GM18517 (cell line): ENCODE measurements around the gene PHF20.
"Not testable (repeated sequence)": the region's sequence is repeated elsewhere in the genome, so short reads cannot be mapped to it uniquely, and the experiment has no call there.

Source experiments
- ATAC-seq: cut with Tn5 transposase; IDR thresholded peaks from one replicate; pipeline ENCODE4 v1.9.1; 2021; ENCODE audit warnings: mild to moderate bottlenecking, moderate library complexity; ENCODE audit not compliant: unreplicated experiment

Gene PHF20

DNA sequence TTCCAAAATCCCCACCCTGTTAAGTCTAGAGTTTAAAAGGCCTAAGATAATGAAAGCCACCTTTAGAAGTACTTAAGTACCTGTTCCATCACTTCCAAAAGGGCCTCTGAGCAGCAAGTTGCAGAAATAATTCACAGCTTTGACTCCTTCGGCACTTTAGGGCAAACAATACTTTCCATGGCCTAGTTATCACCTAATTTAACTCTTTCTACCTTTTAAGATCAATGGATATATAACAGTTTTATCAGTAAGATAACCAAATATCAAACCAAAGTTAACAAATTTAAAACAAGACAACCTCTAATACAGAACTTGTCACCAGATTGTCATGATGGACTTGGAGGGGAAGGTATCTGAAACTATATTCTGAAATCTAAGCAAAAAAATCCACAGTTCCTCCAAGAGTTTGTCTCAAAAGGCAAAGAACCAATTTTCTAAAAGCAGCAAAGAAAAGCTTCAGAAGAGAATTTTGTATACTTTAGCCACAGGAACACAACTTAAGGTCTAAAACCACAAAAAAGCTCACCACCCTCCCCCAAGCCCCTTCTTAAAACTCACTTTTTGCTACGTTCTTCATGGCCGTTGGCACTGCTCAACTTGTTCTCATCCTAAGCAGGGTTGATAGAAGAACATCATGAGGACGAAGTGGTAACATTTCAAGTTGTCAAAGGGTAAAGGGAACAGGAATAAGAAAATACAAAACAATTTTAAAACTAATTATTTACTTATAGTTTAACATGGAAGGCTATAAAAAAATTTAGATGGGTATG lies 33.2 kb upstream of the PHF20 start:
- no peak for ATAC-seq

DNA sequence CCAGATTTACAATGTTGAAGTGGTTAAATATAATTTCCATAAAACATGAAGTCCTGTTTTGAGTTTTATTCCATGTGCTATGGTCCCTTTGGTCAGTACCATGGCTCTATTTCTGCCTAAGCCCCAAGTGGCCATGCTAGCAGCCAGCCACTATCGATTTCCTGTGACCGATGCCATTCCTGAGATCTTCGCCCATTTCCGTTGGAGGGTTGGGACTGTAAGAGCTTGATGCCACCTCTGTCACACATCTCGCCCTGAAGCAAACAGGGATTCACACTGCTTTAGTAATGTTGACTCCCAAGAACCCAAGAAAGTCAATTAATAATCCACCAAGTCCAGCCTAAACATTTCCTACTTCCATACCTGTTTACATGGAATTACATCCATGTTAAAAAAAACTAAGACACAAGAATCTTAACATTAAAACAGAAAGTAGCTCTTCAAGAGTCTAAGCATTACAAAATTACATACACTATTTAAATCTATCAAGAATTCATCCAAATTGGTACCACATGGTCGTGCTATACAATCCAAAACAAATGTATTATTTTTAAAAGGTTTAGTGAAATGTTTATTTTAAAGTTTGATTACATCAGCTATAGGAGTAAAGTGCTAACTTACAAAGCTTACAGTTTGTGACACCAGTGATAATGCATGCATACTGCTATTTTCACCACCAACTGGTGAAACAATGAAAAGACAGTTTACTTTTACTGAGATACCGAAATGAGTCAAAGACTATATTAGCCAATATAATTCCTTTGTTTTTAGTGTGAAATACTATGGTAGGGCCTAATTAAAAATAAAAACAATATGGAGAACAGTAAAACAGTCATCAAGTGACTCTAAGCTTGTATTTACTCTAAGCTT lies 32.3 kb upstream of the PHF20 start:
- no peak for ATAC-seq

DNA sequence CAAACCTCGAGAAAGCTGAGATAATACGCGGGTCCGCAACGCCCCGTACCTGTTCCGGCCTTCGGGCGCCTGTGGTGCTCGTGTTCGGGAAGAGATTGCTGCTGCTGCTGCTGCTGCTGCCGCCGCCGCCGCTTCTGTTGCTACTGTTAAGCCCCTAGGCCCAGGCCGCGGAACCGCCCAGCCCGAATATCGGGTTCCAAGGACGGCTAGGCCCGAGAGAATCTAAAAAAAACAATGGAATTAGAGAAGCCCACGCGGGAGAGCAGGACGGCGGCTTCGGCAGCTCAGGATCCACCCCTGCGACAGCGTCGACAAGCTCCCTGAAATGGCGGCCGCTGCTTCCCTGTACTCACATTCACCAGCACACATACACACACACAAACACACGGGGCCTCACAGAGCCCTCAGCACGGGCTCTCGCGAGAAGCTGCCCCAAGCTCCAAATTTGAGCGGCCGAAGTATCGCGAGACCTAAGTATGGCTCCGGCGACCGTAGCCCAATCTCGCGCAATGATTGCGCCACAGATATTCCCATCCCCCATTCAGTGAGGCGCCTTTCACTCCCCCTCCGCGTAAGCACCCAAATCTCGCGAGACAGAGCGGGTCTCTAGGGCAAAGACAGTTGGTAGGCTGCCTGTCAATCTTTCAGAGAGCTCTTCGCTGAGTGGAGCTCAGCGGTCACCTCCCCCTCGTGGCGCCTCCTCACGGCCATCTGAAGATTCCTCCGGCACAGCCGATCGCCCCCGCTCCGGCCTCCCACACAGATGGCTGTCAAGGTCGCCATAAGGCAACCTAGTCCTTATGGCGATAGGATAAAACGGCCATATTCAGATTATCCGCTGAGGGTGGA lies 29.7 kb upstream of the PHF20 start, which contains the start of gene RBM39:
Gene RBM39, minus strand, starts transcription at position 369 of the 849 bp plus-strand sequence. CDS start 1,386 bp downstream, outside the sequence.
- ATAC-seq, result peak; percentile 85

DNA sequence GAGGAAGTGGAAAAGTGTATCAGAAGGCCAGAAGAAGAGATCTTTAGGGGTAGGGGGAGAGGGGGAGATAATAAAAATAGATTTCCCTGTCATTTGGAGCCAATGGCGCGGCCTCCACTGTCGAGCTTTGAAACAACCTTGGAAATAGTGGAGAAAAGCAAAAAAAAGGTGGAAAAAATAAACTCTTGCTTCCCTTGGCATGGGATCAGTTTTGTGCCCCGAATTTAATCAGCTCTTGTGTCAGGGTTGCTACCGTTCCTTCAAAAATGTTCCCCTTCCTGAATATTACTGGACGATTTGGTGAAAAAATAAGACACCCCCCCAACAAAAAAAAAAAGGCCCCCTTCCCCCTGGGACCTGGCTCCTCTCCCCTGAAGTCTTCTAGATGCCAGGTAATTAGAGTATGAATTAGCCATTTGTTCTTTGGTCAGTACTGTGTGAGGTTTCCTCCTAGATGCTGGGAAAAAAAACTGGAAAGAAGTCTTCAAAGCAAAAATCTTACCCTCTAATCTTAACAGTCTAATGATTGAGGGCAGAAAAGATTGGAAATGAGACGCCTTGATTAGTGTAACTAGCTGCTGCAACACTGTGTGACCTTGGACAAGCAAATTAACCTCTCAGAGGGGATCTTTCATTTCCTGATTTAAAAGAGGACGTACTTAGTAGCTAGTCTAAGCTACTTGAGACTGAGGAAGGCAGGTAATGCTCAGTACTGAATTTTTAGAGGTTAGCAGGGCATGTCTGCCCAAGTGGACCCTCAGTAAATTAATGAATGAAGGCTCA lies 28.9 kb upstream of the PHF20 start:
- no peak for ATAC-seq

DNA sequence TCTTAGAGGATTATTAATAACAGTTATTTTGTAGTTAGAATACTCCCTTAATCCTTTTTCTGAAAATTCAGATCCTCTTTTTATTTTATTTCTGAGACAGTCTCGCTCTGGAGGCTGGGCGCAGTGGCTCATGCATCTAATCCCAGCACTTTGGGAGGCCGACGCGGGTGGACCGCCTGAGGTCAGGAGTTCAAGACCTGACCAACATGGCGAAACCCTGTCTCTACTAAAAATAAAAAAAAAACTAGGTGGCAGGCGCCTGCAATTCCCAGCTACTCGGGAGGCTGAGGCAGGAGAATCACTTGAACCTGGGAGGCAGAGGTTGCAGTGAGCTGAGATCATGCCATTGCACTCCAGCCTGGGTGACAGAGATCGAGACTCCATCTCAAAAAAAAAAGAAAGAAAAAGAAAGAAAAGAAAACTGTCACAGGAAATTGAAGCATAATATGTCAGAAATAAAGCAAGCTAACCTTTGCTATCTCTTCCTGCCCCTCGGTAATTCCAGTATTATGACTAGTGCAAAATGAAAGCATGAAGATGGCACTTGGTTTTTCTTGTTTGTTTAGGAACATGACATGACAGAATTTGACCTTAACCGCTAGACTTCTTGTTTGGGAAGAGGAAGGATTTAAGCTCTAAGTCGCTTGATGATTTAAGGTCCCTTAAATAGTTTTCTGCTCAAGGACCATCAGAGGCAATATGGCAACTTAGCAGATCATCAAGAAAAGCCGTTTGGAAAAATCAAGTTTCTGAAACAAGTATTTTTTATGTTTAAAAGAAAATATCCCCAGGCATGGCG lies 27.9 kb upstream of the PHF20 start:
- ATAC-seq, result no peak

DNA sequence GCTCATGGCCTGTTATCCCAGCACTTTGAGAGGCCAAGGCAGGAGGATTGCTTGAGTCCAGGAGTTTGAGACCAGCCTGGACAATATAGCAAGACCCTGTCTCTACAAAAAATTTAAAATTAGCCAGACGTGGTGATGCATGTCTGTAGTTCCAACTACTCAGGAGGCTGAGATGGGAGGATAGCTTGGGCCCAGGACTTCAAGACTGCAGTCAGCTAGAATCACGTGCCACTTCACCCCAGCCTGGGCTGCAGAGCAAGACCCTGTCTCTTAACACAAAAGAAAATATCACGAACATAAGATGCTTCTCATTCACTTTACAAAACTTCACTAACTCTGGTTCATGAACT lies 27.3 kb upstream of the PHF20 start:
- not testable (repeated sequence) for ATAC-seq

DNA sequence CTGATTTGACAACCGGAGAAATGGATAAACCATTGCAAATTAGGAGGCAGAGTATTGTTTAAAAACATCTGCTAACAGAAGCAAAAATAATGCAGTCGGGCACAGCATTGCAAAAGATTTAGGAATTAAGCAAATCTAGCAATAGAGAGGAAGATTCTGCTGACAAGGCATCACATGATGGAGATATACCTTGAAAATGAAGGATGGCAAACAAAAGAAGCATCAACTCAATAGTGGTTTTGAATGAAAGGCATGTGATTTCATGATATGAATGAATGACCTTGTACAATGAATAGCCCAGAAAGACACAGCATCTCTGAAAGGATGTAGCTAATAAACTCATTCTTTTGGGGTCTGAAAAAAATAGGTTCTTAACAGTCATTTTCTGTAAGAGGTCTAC lies 21.2 kb upstream of the PHF20 start:
- ATAC-seq, result no peak

DNA sequence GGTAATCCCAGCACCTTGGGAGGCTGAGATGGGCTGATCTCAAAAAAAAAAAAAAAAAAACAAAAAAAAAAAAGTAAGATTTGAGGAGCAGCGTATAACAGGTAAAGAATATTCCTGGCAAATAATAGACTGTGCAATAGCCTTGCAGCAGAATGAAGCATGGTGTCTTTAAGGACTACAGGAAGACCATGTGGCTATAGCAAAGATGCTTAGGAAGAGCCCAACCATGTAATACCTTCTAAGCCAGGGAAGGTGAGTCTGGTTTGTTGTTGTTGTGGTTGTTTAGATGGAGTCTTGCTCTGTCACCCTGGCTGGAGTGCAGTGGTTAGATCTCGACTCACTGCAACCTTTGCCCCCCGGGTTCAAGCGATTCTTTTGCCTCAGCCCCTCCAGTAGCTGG lies 15.4 kb upstream of the PHF20 start:
- ATAC-seq, result no peak

DNA sequence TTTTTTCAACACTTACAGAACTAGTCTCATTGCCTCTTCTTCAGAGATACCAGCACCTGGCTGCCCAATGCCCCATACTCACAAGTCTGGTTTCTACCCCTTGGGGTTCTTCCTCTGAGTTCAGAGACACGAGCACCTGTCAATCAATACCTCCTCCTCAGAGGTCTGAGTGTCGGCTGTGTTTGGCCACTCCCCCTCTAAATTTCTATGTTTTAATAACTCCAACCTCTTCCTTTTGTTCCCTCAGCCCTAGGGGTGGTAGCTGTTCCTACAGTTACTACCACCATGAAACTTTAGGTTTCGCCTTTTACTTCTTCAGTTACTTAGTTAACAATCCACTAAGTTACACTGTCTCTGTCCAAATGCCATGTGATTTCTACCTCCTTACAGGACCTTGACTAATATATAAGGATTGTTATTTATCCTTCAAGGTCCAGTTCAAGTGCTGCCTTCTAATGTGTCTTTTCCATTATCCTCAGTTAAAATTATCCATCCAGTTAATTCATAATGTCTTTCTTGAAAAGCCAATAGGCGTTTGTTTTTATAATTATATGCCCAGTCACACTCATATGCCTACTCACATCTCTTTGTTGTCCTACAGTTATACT lies 14.6 kb upstream of the PHF20 start:
- no peak for ATAC-seq

DNA sequence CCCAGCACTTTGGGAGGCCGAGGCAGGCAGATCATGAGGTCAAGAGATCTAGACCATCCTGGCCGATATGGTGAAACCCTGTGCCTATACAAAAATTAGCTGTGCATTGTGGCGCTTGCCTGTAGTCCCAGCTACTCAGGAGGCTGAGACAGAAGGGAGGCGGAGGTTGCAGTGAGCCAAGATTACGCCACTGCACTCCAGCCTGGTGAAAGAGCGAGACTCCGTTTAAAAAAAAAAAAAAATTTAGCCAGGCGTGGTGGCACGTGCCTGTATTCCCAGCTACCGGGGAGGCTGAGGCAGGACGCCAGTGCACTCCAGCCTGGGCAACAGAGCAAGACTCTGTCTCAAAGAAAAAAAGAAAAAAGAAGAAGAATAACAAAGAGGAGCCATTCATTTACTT lies 10.3 kb upstream of the PHF20 start:
- not testable (repeated sequence) for ATAC-seq

DNA sequence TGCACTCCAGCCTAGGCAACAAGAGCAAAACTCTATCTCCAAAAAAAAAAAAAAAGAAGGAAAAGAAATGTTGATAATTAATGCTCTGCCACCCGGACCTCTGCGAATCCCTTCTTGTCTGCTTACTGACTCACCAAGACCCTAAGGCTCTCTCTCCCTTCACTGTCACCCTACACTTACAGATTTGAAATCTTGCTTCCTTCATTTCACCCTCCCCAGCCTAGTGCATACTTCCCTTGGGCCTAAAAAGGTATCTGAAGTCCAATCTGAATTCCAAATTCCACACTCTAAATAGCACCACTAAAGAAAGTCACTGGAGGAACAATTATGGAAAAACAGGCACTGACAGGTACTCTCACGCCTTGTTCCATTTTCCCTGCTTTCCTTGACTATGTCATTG lies 9.4 kb upstream of the PHF20 start:
- no peak for ATAC-seq

DNA sequence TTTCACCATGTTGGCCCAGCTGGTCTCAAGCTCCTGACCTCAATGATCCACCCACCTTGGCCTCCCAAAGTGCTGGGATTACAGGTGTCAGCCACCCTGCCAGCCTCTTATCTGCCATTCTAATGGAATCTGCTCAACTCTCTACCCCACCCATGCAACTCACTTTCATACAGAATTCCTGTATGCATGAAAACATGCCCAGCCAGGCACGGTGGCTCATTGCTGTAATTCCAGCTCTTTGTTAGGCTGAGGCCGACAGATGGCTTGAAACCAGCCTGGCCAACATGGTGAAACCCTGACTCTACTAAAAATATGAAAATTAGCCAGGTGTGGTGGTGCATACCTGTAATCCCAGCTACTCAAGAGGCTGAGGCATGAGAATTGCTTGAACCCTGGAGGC lies 6.9 kb upstream of the PHF20 start:
- not testable (repeated sequence) for ATAC-seq

DNA sequence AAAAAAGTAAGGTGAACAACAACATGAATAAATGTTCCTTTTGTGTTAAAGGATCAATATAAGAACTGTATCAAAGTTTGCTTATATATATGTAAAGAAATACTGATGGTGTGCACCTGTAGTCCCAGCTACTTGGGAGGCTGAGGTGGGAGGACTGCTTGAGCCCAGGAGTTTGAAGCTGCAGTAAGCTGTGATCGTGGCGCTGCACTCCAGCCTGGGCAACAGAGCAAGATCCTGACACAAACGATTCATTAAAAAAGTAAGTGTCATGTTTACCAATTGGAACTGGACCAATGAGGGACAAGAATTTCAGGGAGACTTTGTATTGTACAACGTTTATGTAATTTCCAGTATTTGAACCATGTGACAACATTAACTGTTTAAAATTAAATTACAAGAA lies 5.0 kb upstream of the PHF20 start:
- ATAC-seq, result no peak

DNA sequence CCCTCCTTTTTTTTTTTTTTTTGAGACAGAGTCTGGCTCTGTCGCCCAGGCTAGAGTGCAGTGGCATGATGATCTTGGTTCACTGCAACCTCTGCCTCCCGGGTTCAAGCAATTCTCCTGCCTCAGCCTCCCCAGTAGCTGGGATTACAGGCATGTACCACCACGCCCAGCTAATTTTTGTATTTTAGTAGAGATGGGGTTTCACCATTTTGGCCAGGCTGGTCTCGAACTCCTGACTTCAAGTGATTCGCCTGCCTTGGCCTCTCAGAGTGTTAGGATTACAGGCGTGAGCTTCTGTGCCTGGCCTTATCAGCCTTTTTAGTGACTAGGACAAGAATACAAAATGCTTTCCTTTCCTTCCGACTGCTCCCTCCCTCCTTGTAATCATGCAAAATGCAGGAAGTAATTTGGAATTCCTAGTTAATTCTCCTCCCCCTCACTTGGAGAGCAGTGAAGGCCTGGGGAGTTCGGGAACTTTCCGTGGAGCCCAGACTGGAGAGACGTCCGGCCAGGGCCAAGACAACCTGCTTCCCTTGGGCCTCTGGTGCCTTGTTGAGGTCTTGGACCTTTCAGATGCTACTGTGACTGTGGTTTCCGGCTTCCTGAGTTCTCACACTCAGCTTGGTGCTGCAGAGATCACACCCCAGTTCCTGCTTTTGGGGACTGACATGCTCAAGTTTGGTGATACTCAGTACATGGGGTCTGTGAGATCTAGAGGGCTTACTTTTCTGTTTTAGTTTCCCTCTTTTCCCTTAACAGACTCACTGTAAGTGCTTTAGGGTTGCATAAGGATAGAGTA lies 3.9 kb upstream of the PHF20 start:
- peak; percentile 61 for ATAC-seq

DNA sequence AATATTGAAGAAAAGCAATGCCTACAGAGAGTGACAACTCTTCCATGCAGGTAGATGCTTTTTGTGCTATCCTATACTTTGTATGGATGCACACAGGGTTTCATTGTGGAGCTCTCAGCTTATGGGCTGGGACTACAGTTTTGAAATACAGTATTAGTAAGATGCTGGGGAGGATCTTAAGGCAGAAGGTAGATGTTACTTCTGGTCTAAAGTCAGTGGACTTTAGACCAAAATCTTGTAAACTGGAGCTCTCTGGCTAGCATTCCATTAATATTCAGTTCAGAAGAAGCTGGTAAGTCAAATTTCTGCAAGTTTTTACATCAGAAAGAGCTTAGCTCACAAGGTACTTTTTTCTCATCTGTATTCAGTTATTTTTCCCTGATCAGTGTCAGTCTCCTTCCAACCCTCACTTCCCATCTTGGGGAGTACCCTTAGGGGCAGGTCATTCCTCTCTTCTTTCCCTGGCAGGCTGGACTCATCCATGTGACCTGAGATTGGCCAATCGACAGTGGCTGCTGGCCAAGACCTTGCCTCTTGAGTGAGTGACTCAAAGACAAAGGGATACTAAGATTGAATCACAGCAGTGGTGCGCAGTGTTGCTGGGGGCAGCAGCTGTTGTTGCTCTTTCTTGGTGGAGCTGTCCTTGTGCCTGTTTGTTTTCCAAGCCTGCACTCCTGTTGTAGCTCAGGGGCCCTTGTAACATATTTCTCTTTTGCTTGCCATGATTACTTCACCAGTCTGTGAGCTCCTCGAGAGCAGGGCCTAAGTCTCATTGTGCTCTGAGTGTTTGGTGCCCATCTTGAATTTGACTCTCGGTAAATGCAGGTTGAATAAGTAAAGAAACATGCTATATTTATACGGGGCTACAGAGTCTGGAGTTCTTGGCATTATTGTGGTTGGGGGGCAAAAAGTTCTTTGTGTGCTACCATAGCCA lies 2.8 kb upstream of the PHF20 start:
- ATAC-seq, result no peak

DNA sequence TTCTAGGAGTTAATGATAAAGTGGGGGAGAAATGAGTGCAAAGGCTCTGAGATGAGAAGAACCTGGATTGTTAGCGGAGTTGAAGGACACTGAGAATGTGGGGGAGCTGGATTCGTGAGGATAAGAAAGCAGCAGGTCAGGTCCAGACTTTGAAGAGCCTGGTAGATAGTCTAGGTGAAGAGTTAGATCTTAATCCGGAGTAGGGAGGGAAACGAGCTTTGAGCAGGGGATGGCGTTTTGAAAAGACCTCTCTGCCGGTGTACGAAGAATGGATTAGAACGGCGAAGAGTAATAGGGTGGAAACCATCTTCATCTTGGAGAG lies 487 bp upstream of the PHF20 start:
- ATAC-seq, result no peak

DNA sequence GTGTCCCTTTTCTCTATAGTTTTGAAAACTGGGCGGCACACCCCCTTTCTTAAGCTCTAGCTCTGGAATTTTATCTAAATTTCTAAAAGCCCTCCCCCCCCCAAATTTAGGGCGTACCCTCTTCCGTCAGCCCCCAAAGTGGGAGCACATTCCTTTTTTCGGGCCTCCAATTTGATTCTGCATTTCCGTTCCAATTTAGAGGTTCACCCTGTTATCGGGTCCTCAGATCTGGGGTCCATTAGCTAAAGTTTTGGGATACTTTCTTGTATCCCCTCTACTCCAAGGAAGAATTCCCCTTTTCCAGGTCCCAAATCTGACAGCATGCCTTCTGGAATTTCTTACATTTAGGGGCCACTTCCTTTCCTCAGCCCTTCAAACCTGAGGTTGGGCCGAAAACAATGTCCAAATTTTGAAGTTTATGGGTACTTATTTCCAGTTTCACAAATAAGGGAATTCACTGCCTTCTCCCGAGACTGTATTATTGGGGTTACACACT lies 796 bp downstream of the PHF20 start:
- no peak for ATAC-seq
